Right atrium auricular region (tissue), 2 donors: ENCODE data around the gene DOCK2. TPM values are rescaled to one million over a fixed set of nuclear protein-coding genes. Genes with fewer than 3 reads are reported as not detected.
"Not testable (repeated sequence)": the region's sequence is repeated elsewhere in the genome, so short reads cannot be mapped to it uniquely, and the experiment has no call there.

Source experiments
- DNase-seq: peaks from one replicate; pipeline ENCODE4 v3.0.0-alpha.2; 2019; ENCODE audit warnings: low spot score
- H3K27ac ChIP-seq, 2 donors: fragments of 200-600 bp; sonication (generic); 1 replicate in 1 of 2; 2 replicates in 1 of 2; pipeline ENCODE4 v1.5.1; 2016 to 2019
- H3K27me3 ChIP-seq, 2 donors: fragments of 200-600 bp; sonication (generic); one replicate each; pipeline versions ENCODE4 v1.5.1 to v1.6.0; 2017 to 2019
- H3K36me3 ChIP-seq: fragments of 200-600 bp; sonication (generic); one replicate; pipeline ENCODE4 v1.5.1; 2016
- H3K4me1 ChIP-seq, 2 donors: fragments of 200-600 bp; sonication (generic); one replicate each; pipeline versions ENCODE4 v1.5.1 to v1.6.0; 2017 to 2019
- H3K4me3 ChIP-seq, 2 donors: fragments of 200-600 bp; sonication (generic); 1 replicate in 1 of 2; 2 replicates in 1 of 2; pipeline ENCODE4 v1.5.1; 2017 to 2019; ENCODE audit warnings: mild to moderate bottlenecking in 1 of 2, moderate library complexity in 1 of 2
- H3K9me3 ChIP-seq, 2 donors: fragments of 200-600 bp; sonication (generic); one replicate each; pipeline ENCODE4 v1.5.1; 2019
- total RNA-seq, 2 donors: library from RNA; depleted of rRNA; stranded (reverse); fragments of >200 nt; gene quantifications; one replicate each; pipeline ENCODE4 v1.1.0, GENCODE V29; 2016
- TF ChIP-seq, protein P1 (sequence below), 2 donors: fragments of 200-600 bp; sonication (generic); IDR thresholded peaks; one replicate each; pipeline ENCODE4 v1.5.1; 2019; ENCODE audit warnings: antibody characterized with exemption in 2 of 2

DOCK2 gene
- total RNA-seq, 2 donors from 2014 or later, result 3.7 to 5.4 TPM

DNA sequence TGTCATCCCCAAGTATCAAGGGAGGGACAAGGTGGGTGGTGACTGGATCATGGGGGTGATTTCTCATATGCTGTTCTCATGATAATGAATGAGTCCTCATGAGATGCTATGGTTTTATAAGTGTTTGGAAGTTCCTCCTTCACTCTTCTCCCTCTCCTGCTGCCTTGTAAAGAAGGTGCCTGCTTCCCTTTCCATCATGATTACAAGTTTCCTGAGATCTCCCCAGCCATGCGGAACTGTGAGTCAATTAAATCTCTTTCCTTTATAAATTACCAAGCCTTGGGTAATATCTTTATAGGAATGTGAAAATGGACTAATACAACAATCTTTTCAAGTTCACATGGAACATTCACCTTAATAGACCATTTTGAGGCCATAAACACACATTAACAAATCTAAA lies 21.5 kb upstream of the DOCK2 start:
- Histone ChIP-seq H3K9me3 (peaks cover 0 to 5% of the 10 kb centered on the region in 2 donors), H3K36me3 (no peaks in the 10 kb centered on the region), H3K4me1 (no peaks in the 10 kb centered on the region), H3K4me3 (no peak overlapping the region), H3K27me3 (no peaks in the 10 kb centered on the region), H3K27ac (no peak overlapping the region)
- no peak for DNase-seq
- TF ChIP-seq, protein P1, sequence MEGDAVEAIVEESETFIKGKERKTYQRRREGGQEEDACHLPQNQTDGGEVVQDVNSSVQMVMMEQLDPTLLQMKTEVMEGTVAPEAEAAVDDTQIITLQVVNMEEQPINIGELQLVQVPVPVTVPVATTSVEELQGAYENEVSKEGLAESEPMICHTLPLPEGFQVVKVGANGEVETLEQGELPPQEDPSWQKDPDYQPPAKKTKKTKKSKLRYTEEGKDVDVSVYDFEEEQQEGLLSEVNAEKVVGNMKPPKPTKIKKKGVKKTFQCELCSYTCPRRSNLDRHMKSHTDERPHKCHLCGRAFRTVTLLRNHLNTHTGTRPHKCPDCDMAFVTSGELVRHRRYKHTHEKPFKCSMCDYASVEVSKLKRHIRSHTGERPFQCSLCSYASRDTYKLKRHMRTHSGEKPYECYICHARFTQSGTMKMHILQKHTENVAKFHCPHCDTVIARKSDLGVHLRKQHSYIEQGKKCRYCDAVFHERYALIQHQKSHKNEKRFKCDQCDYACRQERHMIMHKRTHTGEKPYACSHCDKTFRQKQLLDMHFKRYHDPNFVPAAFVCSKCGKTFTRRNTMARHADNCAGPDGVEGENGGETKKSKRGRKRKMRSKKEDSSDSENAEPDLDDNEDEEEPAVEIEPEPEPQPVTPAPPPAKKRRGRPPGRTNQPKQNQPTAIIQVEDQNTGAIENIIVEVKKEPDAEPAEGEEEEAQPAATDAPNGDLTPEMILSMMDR (IDR thresholded peaks at IDR 0.05), result no peak

DNA sequence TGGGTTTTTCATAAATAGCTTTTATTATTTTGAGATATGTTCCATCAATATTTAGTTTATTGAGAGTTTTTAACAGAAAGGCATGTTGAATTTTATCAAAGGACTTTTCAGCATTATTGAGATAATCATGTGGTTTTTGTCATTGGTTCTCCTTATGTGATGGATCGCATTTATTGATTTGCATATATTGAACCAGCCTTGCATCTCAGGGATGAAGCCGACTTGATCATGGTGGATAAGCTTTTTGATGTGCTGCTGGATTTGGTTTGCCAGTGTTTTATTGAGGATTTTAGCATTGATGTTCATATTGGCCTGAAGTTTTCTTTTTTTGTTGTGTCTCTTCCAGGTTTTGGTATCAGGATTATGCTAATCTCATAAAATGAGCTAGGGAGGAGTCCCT lies 12.8 kb upstream of the DOCK2 start:
- not testable (repeated sequence) for H3K4me3 ChIP-seq, H3K27ac ChIP-seq, H3K36me3 ChIP-seq, H3K9me3 ChIP-seq, H3K4me1 ChIP-seq, H3K27me3 ChIP-seq, DNase-seq

DNA sequence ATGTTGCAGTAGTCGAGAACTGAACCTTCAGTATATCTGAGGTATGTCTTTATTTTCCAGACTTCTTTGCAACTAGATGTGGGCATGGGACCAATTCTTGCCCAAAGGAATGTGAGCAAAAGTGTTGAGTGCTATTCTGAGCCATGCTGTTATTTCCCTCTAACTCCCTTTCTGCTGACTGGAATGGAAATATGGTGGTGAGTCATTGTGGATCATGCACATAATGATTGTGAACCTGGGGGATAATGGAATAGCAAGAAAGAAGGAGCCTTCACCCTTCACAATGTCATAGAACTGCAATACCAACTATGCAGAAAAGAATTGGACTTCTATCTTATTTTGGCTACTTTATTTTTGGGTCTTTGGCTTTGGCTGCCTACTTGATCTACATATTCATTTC lies 10.3 kb upstream of the DOCK2 start:
- Histone ChIP-seq H3K36me3 (no peaks in the 10 kb centered on the region), H3K27me3 (no peaks in the 10 kb centered on the region), H3K9me3 (peaks cover 0 to 3% of the 10 kb centered on the region in 2 donors), H3K27ac (no peak overlapping the region), H3K4me3 (no peak overlapping the region), H3K4me1 (no peaks in the 10 kb centered on the region)
- no peak for DNase-seq
- TF ChIP-seq, protein P1 (IDR thresholded peaks at IDR 0.05), result no peak

DNA sequence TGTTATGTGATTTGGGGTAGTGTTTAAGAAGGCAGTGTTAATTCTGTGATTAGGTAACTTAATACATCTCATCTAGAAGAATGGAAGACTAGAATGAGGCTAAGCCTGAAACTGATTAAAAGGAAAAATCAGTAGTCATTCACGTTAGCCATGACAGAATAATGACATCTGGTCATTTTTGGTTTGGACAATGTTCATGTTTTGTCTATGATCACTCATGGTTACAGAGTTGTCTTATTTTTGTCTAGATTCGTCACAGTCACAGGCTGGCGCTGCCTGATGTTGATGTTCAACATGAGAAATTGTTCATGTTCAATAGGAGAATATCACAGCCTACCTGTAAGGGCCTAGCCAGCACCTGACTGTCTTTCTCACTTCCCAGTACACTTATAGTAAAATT lies 9.5 kb upstream of the DOCK2 start:
- Histone ChIP-seq H3K4me3 (no peak overlapping the region), H3K27ac (no peak overlapping the region), H3K9me3 (peaks cover 0 to 3% of the 10 kb centered on the region in 2 donors), H3K27me3 (no peaks in the 10 kb centered on the region), H3K36me3 (no peaks in the 10 kb centered on the region), H3K4me1 (no peaks in the 10 kb centered on the region)
- TF ChIP-seq, protein P1 (IDR thresholded peaks at IDR 0.05), result no peak
- no peak for DNase-seq

DNA sequence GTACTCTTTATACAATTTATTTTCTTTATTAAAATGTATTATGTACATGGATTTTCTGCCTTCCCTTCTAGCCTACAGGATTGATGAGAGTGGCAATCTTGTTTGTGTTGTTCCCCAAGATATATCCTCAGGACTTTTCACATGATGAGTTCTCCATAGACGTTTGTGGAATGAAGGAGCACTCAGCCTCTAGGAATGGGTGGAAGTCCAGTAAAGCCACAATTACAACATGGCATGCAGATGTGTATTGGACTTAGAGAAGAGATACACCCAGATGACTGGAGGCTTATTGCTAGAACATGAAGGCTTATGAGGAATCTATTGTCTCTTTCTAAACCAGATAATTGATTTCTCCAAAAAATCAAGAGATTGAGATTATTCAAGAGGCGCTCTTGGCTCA lies 8.2 kb upstream of the DOCK2 start:
- no peak for DNase-seq
- H3K27me3 ChIP-seq, result no peaks in the 10 kb centered on the region
- no peaks in the 10 kb centered on the region for H3K36me3 ChIP-seq

DNA sequence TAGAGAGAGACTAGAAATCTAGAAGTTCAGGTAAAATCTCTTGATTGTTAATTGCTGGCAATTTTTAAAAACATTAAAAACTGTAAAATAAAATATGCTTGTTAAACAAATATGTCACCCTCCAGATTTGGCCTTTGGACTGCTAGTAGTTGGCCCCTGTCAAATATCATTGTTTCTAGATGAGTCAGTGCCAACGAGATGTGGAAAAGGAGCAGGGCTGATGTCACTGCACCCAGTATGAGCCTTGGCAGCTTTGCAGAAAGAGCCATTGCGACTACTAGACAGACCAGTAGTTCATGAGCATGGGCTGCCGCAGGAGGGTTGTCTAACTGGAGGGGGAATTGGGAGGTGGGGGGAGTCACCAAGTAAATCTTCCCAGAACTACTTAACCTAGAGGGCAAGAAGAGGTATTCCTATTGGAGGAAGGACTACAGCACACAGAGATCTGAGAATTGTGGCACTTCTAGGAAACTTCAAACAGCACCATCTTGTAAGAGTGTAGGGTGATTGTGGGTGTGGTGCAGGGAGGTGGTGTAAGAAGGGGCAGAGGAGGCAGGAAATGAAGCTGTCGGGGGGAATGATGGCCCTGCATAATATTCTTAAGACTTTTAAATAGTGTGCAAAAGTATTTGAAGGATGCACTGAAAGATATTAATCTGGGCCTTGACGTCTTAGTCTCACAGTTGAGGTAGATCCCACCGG lies 7.1 kb upstream of the DOCK2 start:
- no peaks in the 10 kb centered on the region for H3K36me3 ChIP-seq
- DNase-seq, result no peak
- H3K27me3 ChIP-seq, result no peaks in the 10 kb centered on the region
- no peak overlapping the region for H3K27ac ChIP-seq
- TF ChIP-seq, protein P1 (IDR thresholded peaks at IDR 0.05), result no peak
- H3K9me3 ChIP-seq, result peaks cover 0 to 6% of the 10 kb centered on the region in 2 donors
- no peak overlapping the region for H3K4me3 ChIP-seq
- H3K4me1 ChIP-seq, result no peaks in the 10 kb centered on the region

More for the DNA sequence above, 8.2 kb upstream of the DOCK2 start:
- TF ChIP-seq, protein P1 (IDR thresholded peaks at IDR 0.05), result no peak
- Histone ChIP-seq H3K4me1 (no peaks in the 10 kb centered on the region), H3K27ac (no peak overlapping the region), H3K9me3 (no peaks in the 10 kb centered on the region), H3K4me3 (no peak overlapping the region)
